Mesenteric fat pad (tissue), 1 donor: Measurements from ENCODE around the gene MERTK. TPM values are rescaled to one million over a fixed set of nuclear protein-coding genes. Genes with fewer than 3 reads are reported as not detected.
A peak's percentile ranks its signal among the peaks of the same experiment; 100 is the strongest.
"Not testable (repeated sequence)": the region's sequence is repeated elsewhere in the genome, so short reads cannot be mapped to it uniquely, and the experiment has no call there.

ENCODE experiments used
- DNase-seq: peaks from one replicate; pipeline ENCODE4 v3.0.0-alpha.2; 2020; ENCODE audit warnings: low spot score
- long read RNA-seq: library from polyadenylated mRNA; unstranded; transcript quantifications from one replicate; pipeline ENCODE4 v2.0.0, GENCODE V29; 2020
- total RNA-seq: library from RNA; stranded (reverse); fragmentation: NEBNext Ultra II Directional; extraction: Animal tissue kit (Norgen Biotek cat#: 25700); gene quantifications from one replicate; pipeline ENCODE4 v1.2.1, GENCODE V29; 2021
- donor health status: DM: yes; HTN: yes; CAD: no.

The MERTK gene
- total RNA-seq = 47.0 TPM
- long read RNA-seq, partial matches to known transcripts = 14 of 25 reads
- long read RNA-seq, other reads (novel, unspliced or antisense) = 10 of 25 reads

DNA sequence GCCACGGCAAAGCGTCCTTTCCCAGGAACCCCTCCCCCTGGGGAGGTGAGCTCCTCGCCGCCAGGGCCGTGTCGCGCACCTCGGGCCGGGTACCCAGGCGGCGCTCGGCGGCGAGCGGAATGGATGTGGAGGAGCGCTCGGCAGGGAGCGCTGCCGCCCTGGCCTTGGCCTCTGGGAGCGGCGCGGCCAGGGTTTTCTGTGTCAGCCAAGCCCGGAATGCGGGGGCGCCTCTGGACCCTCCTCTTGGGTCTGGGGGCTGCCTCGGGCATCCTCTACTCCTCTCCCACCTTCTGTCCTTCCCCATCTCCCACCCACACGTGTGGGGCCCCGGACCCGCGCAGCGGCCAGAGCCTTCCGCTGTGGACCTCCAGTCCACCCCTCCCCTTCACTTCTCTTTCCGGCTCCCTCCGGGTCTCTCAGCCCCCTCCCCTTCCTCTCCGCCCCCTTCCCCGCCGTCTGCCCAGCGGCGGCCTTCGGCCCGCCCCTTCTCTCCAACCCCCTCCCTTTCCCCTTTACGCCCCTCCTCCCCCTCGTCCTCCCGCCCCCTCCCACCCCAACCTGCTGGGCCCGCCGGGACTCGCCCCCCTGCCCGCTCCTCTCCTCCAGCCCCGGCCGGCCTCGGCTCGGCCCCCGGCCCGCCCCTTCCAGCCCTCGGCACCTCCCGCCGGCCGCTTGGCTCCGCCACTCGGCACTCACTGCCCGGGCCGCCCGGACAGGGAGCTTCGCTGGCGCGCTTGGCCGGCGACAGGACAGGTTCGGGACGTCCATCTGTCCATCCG is at the start of gene MERTK:
Gene MERTK (plus strand): TSS at position 684 of the 779 bp plus-strand sequence. CDS start 129 bp downstream, outside the sequence.
- peak; percentile 94 for DNase-seq

DNA sequence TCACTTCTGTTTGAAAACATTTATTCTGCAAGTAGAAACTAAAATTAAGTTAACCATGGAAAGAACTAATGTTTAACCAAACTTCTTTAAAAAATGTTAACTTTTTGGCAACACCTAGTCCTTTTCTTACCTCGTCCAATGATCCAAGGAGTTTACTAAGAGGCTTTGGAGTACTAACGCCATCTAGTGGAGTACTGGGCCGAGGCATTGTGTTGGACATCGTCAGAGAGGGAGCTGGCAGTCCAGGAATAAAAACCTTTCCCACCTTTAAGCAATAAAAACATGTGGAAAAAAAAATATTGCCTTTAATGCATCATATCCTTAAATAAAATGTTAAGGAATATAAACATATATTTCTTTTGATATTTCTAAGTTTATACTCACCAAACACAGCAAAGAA is 47.8 kb upstream of the MERTK start:
- not testable (repeated sequence) for DNase-seq

DNA sequence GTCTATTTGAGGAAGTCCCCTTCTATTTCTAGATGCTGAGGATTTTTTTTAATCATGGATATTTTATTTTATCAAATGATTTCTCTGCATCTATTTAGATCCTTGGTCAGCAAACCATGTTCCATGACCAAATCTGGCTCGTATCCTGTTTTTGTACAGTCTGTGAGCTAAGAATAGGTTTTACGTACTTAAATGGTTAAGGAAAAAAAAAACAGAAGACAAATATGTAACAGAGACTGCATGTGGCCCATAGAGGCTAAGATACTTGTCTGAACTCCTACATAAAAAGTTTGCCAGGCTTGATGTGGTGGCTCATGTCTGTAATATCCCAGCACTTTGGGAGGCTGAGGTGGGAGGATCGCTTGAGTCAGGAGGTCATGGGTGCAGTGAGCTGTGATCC is 45.9 kb upstream of the MERTK start:
- DNase-seq = not testable (repeated sequence)

DNA sequence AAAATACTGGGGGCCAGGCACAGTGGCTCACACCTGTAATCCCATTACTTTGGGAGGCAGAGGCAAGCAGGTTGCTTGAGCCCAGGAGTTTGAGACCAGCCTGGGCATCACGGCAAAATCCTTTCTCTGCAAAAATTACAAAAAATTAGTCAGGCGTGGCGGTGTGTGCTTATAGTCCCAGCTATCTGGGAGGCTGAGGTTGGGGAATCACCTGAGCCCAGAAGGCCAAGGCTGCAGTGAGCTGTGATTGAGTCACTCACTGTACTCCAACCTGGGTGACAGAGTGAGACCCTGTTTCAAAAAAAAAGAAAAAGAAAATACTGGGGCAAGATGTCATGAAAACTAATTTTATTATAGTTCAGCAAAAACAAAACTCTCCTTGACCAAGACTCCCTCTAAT is 38.4 kb upstream of the MERTK start:
- DNase-seq = not testable (repeated sequence)

DNA sequence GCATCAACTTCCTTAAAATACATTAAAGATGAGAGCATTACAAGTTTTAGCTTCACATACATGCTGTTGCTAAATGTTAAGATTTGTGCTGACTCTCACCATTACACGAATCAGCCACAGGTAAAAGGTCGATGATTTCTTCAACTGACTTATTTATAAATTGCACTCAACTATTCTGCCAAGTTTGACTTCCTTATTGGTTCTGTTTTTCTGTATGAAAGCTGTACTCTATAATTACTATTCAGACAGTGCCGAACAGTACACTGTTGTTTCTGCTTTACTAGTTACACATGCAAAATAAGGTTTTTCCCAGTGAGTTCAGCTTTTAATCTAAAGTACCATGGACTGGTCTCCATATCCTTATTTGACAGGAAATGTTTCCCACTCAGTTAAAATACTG is 33.3 kb upstream of the MERTK start:
- not testable (repeated sequence) for DNase-seq

DNA sequence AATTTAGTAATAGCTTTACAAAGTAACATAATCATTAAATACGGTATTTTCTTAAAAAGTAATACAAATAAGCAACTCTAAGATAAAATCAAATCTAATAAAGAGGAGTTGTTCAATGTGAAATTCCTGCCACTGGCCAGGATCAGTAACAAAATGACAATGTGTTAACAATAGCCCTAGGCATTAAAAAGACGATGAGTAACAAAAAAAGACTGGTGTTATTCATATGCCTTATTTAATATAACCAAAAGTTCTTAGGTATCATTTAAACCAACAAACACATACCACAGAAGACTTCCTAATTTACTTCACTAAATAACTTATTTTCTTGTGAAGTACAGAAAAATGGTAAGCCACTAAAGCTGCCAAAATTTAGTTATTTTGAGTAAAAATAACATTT is 25.6 kb upstream of the MERTK start:
- not testable (repeated sequence) for DNase-seq

DNA sequence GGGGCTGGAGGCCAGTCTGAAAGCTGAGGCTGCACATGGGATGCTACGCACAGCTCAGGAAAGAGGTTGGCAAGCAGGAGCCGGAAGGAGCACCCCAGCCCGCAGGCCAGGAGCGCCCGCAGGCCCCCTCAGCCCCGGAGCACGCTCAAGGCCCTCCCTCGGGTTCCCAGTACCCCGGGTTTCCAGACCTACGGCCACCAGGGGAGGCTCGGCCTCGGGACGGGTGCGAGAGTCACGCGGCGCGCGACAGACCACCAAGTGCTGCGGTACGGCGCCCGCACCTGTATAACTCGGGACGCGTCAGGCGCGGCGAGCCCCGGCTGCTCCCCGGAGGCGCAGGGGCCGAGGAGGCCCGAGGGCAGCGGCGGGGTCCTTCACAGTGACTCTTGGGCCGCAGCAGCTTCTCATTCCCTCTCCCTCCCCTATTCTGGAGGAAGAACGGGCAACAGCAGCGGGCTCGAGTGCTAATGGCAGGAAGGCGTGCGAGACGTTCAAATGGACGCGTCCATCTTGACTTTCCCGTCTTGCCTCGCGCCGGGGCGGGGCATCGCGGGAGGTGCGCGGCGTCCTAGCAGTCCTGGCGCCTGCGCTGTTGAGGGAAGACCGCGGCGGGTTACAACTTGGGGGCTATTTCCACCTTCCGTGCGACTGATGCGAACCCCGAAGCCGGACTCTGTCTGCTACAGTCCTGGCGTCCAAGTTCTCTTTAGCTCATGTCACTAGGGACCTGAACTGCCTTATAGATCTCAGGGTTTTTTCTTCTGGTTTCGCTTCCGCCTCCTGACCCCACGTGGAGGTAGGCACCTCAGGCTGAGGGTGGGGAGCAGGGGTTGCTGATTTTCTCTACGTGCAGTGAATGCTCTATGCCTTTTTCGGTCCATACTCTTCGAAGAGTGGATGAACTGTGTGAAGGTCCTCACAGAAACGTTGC is 14.5 kb upstream of the MERTK start, which contains the start of gene ANAPC1:
Gene ANAPC1 (minus strand): TSS at position 533 of the 931 bp plus-strand sequence. CDS start 3,368 bp downstream, outside the sequence.
- peak; percentile 94 for DNase-seq

DNA sequence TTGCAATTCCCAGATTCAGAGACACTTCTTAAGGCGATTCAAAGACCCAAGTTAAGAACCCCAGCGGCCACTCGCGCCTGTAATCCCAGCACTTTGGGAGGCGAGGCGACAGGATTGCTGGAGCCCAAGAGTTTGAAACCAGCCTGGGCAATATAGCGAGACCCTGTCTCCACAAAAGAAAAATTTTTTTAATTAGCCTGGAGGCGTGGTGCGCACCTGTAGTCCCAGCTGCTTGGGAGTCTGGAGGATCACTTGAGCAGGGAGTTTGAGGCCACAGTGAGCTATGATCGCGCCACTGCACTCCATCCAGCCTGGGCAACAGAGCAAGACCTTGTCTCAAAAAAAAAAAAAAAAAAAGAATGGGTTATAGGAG is 13.8 kb upstream of the MERTK start:
- DNase-seq = no peak

DNA sequence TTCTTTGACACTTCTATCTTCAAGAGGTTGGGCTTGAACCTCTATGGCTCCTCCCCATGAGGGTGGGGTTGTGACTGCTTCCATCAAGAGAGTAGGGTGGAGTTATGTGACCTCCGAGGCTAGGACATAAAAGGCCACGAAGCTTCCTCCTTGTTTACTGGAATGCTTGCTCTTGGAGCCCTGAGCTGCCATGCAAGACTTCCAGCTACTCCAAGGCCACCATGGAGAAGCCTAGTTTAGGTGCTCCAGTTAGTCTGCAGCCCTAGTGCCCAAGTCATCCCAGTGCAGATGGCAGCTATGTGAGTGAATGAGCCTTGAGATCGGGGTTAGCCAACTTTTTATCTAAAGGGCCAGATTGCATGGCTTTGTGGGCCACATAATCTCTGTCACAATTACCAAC is 2.4 kb upstream of the MERTK start:
- DNase-seq = no peak

DNA sequence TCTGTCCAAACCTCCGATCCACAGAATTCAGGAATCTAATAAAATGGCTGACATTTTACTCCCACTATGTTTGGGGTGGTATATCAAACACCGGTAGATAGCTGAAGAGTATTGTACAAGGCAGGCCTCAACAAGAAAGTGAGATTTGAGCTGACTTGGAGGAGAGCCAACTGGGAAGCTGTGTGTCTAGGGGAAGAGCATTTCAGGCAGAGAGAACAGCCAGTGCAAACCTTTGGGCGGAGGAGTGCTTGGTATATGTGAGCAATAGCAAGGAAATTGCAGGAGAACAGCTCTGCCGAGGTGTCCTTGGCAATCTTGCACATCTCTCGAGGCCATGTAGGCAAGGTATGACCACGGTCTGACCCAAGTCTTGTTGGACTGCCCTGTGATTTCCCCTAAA is 1.8 kb upstream of the MERTK start:
- no peak for DNase-seq

DNA sequence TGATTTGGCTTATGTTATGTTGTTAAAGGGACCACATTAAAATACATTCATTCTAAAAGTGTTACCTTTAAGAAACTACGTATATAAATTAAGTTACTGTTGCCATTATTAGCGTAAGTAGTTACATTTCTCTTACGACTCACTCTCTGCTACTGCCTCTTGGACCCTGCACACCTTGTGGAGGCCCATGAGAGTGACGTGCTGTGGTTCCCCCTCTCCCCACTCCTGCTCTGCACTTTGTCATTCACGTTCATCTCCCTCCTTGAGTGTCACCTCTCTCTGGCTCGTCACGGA is 830 bp upstream of the MERTK start:
- DNase-seq = no peak

DNA sequence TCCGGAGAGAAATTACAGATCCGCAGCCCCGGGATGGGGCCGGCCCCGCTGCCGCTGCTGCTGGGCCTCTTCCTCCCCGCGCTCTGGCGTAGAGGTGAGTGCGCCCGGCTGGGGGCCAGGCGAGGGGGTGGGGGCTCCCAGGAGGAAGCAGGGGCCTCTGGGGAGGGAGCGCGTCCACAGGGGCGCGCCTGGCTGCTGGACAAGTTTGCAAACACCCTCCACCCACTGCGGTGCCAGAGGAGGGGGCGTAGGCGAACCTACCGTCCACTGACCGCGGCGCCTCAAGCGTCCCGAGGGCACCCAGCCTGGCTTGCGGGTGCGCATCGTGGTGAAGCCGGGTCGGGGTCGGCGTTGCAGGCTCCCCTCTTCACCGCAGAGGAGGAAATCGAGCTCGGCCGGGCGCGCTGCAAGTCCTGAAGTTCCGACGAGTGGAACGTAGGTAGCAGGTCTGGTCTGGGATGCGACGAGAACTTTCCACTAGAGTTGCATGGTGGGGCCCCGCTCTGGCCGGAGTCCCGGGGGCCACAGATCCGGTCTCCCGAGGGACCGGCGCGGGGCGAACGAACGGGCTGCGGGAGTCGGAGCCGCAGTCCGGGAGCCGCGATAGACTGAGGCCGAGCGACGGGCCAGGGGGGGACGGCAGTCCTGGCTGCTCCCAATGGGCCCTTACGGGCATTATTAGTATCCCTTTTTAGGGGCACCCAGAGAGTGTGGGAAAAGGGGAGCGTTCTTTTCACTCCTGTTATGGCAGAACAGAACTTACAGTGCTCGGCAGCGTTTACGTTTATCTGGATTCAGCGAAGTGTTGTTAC is 502 bp downstream of the MERTK start:
- DNase-seq = no peak

DNA sequence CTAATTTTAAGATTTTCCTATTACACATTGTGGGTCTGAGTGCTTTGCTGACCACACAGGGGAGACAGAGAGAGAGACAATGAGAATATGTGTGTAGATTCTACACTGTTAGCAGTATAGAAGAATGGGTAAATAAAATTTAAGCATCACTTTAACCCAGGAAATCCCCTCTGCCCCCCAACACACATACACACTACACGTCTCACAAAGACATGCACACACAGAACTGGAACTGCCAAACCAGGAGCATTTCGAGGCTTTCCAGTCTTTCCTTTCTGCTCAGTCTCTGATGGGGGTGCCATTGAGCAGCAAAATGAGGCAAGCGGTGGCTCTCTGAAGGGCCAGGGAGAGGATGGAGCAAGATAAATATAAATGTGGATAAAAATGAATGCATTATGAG is 2.5 kb downstream of the MERTK start:
- peak; percentile 12 for DNase-seq

DNA sequence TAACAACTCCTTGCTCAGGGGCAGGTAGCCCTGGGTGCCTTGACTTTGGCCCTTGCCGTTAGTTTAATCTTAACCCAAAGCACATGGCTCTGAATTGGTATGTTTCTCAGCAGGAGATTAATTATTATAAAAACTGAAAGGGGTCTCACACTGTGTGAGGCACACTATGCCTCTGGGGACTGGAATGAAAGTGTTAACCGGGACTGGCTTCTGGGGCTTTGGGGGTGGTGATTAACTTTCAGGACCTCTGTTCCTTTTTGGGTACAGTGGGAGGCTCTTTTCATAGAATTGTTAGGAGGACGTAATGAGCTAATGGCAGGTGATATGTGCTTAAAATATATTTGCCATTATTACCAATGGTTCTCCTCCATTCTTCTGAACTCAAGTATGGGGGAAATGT is 5.1 kb downstream of the MERTK start:
- DNase-seq = no peak

DNA sequence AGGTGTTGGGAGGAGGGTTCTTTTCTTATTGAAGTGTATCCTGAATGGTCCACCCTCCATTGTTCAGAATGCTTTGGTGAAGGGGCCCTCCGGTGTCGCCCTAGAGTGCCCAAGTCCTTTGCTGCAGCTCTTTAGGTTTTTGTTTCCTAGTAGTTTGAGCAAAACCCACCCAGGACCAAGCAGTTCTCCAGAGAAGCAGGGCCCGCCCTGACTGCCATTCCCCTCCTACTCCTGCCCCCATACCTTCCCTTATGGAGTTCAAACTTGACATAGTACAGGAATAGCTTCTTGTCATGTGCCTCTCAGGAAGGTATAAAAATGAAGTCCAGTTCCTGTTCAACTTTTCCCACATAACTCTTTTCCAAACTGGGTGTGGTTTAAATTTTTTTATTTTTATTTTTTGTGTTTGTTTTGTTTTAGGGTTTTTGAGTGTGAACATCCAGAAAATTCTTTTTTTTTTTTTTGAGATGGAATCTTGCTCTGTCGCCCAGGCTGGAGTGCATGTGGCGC is 5.6 kb downstream of the MERTK start:
- no peak for DNase-seq

DNA sequence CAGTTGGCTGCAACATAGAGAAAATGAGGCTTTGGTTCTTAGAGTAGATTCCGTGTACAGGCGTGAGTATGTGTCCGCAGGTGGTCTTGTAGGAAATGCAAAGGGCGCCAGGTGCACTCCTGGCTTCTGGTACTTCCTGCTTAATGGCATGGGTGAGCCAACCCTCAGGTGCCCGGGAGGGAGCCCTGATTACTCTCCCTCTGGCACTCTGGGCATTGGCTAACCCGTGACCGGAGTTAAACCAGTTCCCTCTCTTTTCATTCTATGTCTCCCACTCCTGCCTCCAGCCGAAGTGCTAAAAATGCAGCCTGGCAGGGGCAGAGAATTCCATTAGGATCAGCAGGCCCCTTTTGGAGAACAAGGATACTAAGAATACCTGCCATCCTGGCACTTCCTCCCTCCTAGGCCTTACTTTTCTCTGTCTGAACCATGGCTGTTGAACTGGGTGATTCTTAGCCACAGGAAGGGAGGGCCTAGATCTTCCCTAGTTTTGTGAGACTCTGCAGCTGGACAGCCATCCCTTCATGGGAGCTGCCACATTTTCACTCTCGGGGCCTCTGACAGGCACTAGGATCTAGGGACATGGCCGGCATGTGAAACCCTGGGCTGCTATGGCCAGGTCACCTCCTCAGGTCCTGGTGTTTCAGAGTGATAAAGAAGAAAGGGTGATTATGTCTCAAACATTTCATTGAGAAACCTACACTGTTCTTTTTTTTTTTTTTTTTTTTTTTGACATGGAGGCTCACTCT is 6.5 kb downstream of the MERTK start:
- DNase-seq = peak; percentile 86

DNA sequence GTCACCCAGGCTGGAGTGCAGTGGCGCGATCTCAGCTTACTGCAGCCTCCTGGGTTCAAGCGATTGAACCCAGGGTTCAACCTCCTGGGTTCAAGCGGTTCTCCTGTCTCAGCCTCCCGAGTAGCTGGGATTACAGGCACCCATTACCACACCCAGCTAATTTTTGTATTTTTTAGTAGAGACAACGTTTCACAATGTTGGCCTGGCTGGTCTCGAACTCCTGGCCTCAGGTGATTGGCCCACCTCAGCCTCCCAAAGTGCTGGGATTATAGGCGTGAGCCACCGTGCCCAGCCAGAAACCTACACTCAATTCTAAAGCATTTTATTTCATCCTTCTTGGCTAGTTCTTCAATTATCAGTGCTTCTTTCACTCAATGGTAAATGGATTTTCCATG is 7.1 kb downstream of the MERTK start:
- peak; percentile 22 for DNase-seq

DNA sequence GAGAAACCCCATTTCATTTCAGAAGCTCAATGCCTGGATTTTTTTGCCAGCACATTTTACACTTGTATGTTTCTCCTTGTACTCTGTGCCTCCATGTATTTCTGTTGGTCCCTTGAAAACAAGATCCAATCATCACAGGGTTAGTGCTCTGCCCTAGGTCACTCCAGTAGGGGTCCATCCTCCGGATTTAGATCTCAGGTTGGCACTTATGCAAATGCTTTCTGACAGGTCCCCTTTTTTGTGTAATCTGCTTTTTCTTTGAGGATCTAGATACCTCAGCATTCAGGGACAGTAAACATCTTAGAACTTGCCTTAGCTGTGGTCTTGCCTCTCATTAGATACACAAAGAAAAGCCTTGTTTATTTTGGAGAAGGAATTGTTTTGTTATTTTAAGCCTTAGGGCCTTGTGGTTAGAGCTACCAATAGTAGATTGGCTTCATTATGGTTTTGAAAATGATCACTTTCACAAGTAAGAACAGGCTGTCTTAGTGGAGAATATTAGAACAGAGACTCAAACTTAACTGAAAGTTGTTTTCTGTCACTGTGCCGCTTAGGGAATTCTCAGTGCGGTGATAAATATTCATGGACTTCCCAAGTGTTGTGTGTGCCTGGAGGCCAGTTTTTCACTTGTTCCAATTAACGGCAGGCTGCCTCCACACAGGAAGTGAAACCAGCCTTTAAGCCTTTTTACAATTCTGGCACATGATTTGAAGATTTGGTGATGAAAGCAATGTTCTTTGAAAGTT is 7.8 kb downstream of the MERTK start:
- DNase-seq = peak; percentile 39

DNA sequence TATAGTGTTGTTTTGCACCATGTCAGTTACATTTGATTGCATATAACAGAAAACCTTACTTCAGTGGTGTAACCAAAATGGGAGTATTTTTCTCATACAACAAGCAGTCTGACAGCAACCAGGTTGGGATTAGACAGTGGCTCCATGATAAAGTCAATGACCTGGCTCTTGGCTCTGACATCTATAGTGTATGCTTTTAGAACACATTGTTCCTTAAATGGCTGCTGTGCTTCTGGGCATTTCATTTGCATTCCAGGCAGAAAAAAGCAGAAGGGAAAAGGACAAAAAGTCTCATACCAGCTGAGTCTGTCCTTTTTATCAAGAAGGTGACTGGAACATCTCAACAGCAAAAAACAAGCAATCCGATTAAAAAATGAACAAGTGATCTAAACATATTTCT is 10.2 kb downstream of the MERTK start:
- DNase-seq = no peak

DNA sequence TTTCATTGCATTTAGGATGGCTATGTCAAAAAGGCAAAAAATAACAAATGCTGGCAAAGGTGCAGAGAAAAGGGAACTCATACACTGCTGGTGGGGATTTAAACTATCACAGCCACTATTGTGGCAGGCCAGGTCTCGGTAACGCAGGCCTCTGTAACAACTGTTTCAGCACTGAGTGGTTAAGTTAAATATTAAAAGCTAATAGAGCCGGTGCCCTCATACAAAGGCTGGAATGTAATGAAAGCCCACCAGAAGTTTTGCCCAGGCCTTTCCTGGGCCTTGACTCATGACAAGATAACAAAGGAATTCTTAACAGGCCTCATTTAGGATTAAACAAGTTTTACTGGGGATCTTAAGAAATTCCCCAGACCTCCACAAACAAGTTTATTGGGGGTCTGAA is 10.7 kb downstream of the MERTK start:
- no peak for DNase-seq
